GM23338 (cell line): Measurements from ENCODE around the gene ZC3H8. TPM values are rescaled to one million over a fixed set of nuclear protein-coding genes. Genes with fewer than 3 reads are reported as not detected.

ENCODE experiments used
- ATAC-seq: fragments of 200-7000 bp; cut with Tn5 transposase; 3 replicates; pipeline ENCODE4 v1.9.1; 2020
- DNase-seq: peaks from one replicate; pipeline ENCODE4 v3.0.0-alpha.2; 2015; ENCODE audit warnings: low spot score
- H2AFZ ChIP-seq: fragments of 200-600 bp; sonication (generic); 2 replicates; pipeline ENCODE4 v1.8.0; 2016; ENCODE audit warnings: antibody characterized with exemption, mild to moderate bottlenecking, moderate library complexity
- H3F3A ChIP-seq: fragments of 200-600 bp; sonication (generic); replicated peaks from 2 replicates; pipeline ENCODE4 v1.8.0; 2017; ENCODE audit warnings: antibody characterized with exemption, mixed run types, low read depth
- H3K27ac ChIP-seq: fragments of 200-600 bp; sonication (generic); 2 replicates; pipeline ENCODE4 v1.6.1; 2016; ENCODE audit warnings: low read depth
- H3K27me3 ChIP-seq: fragments of 200-600 bp; sonication (generic); 2 replicates; pipeline ENCODE4 v1.8.0; 2016; ENCODE audit warnings: mild to moderate bottlenecking, mixed run types, moderate library complexity; ENCODE audit not compliant: insufficient read depth
- H3K36me3 ChIP-seq: fragments of 200-600 bp; sonication (generic); 2 replicates; pipeline ENCODE4 v1.8.0; 2016; ENCODE audit warnings: mild to moderate bottlenecking; ENCODE audit not compliant: insufficient read depth
- H3K4me1 ChIP-seq: fragments of 200-600 bp; sonication (generic); 2 replicates; pipeline ENCODE4 v1.8.0; 2016; ENCODE audit warnings: mild to moderate bottlenecking, moderate library complexity; ENCODE audit not compliant: insufficient read depth
- H3K4me2 ChIP-seq: fragments of 200-600 bp; sonication (generic); 2 replicates; pipeline ENCODE4 v1.7.1; 2017; ENCODE audit warnings: mixed run types
- H3K4me3 ChIP-seq: fragments of 200-600 bp; sonication (generic); 2 replicates; pipeline ENCODE4 v1.6.1; 2016; ENCODE audit warnings: mixed run types
- H3K79me2 ChIP-seq: fragments of 200-600 bp; sonication (generic); replicated peaks from 2 replicates; pipeline ENCODE4 v1.8.0; 2017; ENCODE audit warnings: mild to moderate bottlenecking; ENCODE audit not compliant: insufficient read depth
- H3K9me2 ChIP-seq: fragments of 200-600 bp; sonication (generic); 2 replicates; pipeline ENCODE4 v1.8.0; 2017; ENCODE audit not compliant: insufficient read depth
- H4K20me1 ChIP-seq: fragments of 200-600 bp; sonication (generic); replicated peaks from 2 replicates; pipeline ENCODE4 v1.8.0; 2017; ENCODE audit warnings: mild to moderate bottlenecking; ENCODE audit not compliant: insufficient read depth
- H3K27ac Mint-ChIP-seq: 2 replicates; pipeline ENCODE4 v1.8.0; 2020; ENCODE audit warnings: inconsistent platforms, mild to moderate bottlenecking, moderate library complexity, mixed read lengths
- H3K27me3 Mint-ChIP-seq: 3 replicates; pipeline ENCODE4 v1.8.0; 2022; ENCODE audit warnings: low read depth, mild to moderate bottlenecking, moderate library complexity, mixed read lengths, inconsistent platforms; ENCODE audit not compliant: insufficient read depth, poor library complexity
- H3K36me3 Mint-ChIP-seq: 3 replicates; pipeline ENCODE4 v1.8.0; 2021; ENCODE audit warnings: low read depth, mild to moderate bottlenecking, inconsistent platforms, moderate library complexity, mixed read lengths
- H3K4me1 Mint-ChIP-seq: 3 replicates; pipeline ENCODE4 v1.8.0; 2020; ENCODE audit warnings: mild to moderate bottlenecking, inconsistent platforms, mixed read lengths
- H3K4me3 Mint-ChIP-seq: 3 replicates; pipeline ENCODE4 v1.8.0; 2021; ENCODE audit warnings: moderate library complexity, mild to moderate bottlenecking, inconsistent platforms, mixed read lengths
- H3K9me3 Mint-ChIP-seq: 3 replicates; pipeline ENCODE4 v1.8.0; 2020; ENCODE audit warnings: moderate library complexity, mild to moderate bottlenecking, inconsistent platforms, mixed read lengths
- CREB1 ChIP-seq: fragments of 250-450 bp; sonication (Bioruptor Pico); IDR thresholded peaks from 2 replicates; pipeline ENCODE4 v1.5.0; 2020; ENCODE audit warnings: low read depth, mild to moderate bottlenecking, moderate library complexity
- EZH2 ChIP-seq: fragments of 200-600 bp; sonication (generic); IDR thresholded peaks from one replicate; pipeline ENCODE4 v1.8.0; 2017; ENCODE audit warnings: antibody characterized with exemption, mild to moderate bottlenecking, low read depth; ENCODE audit not compliant: unreplicated experiment
- EZH2phosphoT487 ChIP-seq: fragments of 200-600 bp; sonication (generic); IDR thresholded peaks from one replicate; pipeline ENCODE4 v1.8.1; 2018; ENCODE audit warnings: antibody characterized with exemption; ENCODE audit not compliant: unreplicated experiment
- NANOG ChIP-seq: IDR thresholded peaks from 2 replicates; pipeline ENCODE4 v1.6.1; 2016; ENCODE audit warnings: antibody characterized with exemption, borderline replicate concordance
- POLR2AphosphoS5 ChIP-seq: IDR thresholded peaks from 2 replicates; pipeline ENCODE4 v1.6.1; 2016; ENCODE audit warnings: antibody characterized with exemption, low read depth
- STAT1 ChIP-seq: IDR thresholded peaks from one replicate; pipeline ENCODE4 v1.6.1; 2016; ENCODE audit warnings: antibody characterized with exemption; ENCODE audit not compliant: unreplicated experiment
- ZNF114 ChIP-seq: fragments of 250-450 bp; sonication (Bioruptor Pico); IDR thresholded peaks from 2 replicates; pipeline ENCODE4 v1.5.0; 2020; ENCODE audit warnings: mild to moderate bottlenecking, moderate library complexity
- polyA plus RNA-seq: library from polyadenylated mRNA; unstranded; fragments of >200 nt; fragmentation: Nextera tagmentation; extraction: Ambion mirVana; gene quantifications from 2 replicates; pipeline ENCODE4 v1.2.1, GENCODE V29; 2016
- total RNA-seq: library from RNA; depleted of rRNA; stranded (reverse); fragments of >200 nt; shearing (Covaris generic); gene quantifications from 2 replicates; pipeline ENCODE4 v1.2.3, GENCODE V29; 2014
- TF ChIP-seq, protein P1 (sequence below): IDR thresholded peaks from 2 replicates; pipeline ENCODE4 v1.6.1; 2016; ENCODE audit warnings: antibody characterized with exemption
- TF ChIP-seq, protein P2 (sequence below): IDR thresholded peaks from one replicate; pipeline ENCODE4 v1.6.1; 2018; ENCODE audit warnings: antibody characterized with exemption; ENCODE audit not compliant: unreplicated experiment
- TF ChIP-seq, protein P3 (sequence below), 2 experiments: fragments of 200-600 bp in 1 of 2; sonication (generic) in 1 of 2; conservative IDR thresholded peaks; 2 replicates each; pipeline versions ENCODE4 v1.5.1 to v1.6.1; 2016 to 2017; ENCODE audit warnings: antibody characterized with exemption in 2 of 2, low read depth in 2 of 2, mild to moderate bottlenecking in 2 of 2, moderate library complexity in 1 of 2

ZC3H8 gene
- total and polyA plus RNA-seq, 2 experiments from 2014 or later: 13.3 to 42.8 TPM

DNA sequence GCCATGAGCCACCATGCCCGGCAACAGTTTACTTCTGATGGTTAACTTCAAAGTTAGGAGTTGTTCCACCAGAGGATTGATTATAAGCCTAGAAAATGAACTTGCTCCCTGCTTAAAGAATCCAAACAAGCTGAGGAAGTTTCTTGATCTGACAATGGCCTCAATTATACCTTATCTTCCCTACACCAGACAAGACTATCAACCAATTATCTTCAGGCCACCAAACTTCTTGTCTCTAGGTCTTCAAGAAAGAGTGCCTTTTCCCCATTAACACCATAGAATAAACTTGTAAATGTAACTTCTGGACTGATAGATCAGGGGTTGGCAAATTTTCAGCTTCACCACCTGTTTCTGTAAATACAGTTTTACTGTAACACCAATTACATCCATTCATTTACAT lies 15.0 kb downstream of the ZC3H8 start (continued):
- TF ChIP-seq, protein P1, sequence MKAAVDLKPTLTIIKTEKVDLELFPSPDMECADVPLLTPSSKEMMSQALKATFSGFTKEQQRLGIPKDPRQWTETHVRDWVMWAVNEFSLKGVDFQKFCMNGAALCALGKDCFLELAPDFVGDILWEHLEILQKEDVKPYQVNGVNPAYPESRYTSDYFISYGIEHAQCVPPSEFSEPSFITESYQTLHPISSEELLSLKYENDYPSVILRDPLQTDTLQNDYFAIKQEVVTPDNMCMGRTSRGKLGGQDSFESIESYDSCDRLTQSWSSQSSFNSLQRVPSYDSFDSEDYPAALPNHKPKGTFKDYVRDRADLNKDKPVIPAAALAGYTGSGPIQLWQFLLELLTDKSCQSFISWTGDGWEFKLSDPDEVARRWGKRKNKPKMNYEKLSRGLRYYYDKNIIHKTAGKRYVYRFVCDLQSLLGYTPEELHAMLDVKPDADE: no peak
- TF ChIP-seq, protein P2, sequence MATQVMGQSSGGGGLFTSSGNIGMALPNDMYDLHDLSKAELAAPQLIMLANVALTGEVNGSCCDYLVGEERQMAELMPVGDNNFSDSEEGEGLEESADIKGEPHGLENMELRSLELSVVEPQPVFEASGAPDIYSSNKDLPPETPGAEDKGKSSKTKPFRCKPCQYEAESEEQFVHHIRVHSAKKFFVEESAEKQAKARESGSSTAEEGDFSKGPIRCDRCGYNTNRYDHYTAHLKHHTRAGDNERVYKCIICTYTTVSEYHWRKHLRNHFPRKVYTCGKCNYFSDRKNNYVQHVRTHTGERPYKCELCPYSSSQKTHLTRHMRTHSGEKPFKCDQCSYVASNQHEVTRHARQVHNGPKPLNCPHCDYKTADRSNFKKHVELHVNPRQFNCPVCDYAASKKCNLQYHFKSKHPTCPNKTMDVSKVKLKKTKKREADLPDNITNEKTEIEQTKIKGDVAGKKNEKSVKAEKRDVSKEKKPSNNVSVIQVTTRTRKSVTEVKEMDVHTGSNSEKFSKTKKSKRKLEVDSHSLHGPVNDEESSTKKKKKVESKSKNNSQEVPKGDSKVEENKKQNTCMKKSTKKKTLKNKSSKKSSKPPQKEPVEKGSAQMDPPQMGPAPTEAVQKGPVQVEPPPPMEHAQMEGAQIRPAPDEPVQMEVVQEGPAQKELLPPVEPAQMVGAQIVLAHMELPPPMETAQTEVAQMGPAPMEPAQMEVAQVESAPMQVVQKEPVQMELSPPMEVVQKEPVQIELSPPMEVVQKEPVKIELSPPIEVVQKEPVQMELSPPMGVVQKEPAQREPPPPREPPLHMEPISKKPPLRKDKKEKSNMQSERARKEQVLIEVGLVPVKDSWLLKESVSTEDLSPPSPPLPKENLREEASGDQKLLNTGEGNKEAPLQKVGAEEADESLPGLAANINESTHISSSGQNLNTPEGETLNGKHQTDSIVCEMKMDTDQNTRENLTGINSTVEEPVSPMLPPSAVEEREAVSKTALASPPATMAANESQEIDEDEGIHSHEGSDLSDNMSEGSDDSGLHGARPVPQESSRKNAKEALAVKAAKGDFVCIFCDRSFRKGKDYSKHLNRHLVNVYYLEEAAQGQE: no peak
- TF ChIP-seq, protein P3, sequence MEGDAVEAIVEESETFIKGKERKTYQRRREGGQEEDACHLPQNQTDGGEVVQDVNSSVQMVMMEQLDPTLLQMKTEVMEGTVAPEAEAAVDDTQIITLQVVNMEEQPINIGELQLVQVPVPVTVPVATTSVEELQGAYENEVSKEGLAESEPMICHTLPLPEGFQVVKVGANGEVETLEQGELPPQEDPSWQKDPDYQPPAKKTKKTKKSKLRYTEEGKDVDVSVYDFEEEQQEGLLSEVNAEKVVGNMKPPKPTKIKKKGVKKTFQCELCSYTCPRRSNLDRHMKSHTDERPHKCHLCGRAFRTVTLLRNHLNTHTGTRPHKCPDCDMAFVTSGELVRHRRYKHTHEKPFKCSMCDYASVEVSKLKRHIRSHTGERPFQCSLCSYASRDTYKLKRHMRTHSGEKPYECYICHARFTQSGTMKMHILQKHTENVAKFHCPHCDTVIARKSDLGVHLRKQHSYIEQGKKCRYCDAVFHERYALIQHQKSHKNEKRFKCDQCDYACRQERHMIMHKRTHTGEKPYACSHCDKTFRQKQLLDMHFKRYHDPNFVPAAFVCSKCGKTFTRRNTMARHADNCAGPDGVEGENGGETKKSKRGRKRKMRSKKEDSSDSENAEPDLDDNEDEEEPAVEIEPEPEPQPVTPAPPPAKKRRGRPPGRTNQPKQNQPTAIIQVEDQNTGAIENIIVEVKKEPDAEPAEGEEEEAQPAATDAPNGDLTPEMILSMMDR (conservative IDR thresholded peaks at IDR 0.05; ENCODE audit: low read depth in 2 of 2): no peak
- TF ChIP-seq STAT1: no peak
- TF ChIP-seq NANOG: no peak
- no peak for TF ChIP-seq ZNF114 (CRISPR knock-in tag)
- TF ChIP-seq EZH2: no peak
- no peak for TF ChIP-seq CREB1 (CRISPR knock-in tag)

DNA sequence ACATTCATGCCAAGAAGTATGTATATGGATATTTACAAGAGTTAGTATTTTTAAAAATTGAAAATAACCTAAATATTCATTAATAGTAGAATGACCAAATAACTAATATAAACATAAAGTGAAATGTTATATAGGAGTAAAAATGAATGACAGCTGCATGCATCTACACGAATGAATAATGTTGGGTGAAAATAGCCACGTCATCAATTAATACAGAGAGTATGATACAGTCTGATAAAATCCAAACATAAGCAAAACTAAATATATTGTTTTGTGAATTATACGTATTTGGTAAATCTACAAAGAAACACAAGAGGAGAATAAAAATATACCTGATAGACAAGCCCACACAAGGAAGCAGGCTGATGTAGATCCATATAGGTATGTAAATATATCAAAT lies 24.5 kb downstream of the ZC3H8 start:
- Histone ChIP-seq H3K4me1 (no peaks in the 10 kb centered on the region), H4K20me1 (no peaks in the 10 kb centered on the region), H3K9me2 (no peaks in the 10 kb centered on the region), H2AFZ (no peak overlapping the region), H3K4me3 (no peak overlapping the region), H3K27me3 (no peaks in the 10 kb centered on the region), H3K27ac (no peak overlapping the region), H3K4me2 (no peak overlapping the region), H3K36me3 (no peaks in the 10 kb centered on the region), H3K79me2 (no peaks in the 10 kb centered on the region), H3F3A (no peaks in the 10 kb centered on the region)
- TF ChIP-seq, protein P2: no peak
- no peak for TF ChIP-seq EZH2phosphoT487
- TF ChIP-seq POLR2AphosphoS5: no peak
- no peak for TF ChIP-seq NANOG
- no peak for TF ChIP-seq EZH2
- ATAC-seq (no peak), DNase-seq (no peak)
- Mint-ChIP-seq H3K4me1 (no peaks in the 10 kb centered on the region), H3K36me3 (no peaks in the 10 kb centered on the region), H3K27me3 (no peaks in the 10 kb centered on the region), H3K4me3 (no peak overlapping the region), H3K9me3 (no peaks in the 10 kb centered on the region), H3K27ac (no peak overlapping the region)
